Smooth muscle cell of the pulmonary artery (primary cell): ENCODE results near the gene B3GALT6. TPM values are rescaled to one million over a fixed set of nuclear protein-coding genes. Genes with fewer than 3 reads are reported as not detected.

Experiments used
- total RNA-seq: library from RNA; depleted of rRNA; stranded (reverse); fragments of >200 nt; gene quantifications from 2 replicates; pipeline ENCODE4 v1.2.3, GENCODE V29; 2014

The B3GALT6 gene
- 28.5 and 35.7 TPM in 2 replicates for total RNA-seq

GRCh38 chr1:1232208-1232795 is at the start of gene B3GALT6:
TSS of gene B3GALT6 (plus strand) at chr1:1232237. CDS start at chr1:1232279, 42 bp downstream.

GRCh38 chr1:1206376-1206965 is 25.6 kb upstream of the B3GALT6 start, which contains the start of gene TNFRSF18:
TSS of gene TNFRSF18 (minus strand) at chr1:1206592. CDS start at chr1:1206571, 21 bp downstream.

GRCh38 chr1:1213345-1214265 is 18.4 kb upstream of the B3GALT6 start, which contains the start of gene TNFRSF4:
TSS of gene TNFRSF4 (minus strand) at chr1:1214153. CDS start at chr1:1214127, 26 bp downstream.

GRCh38 chr1:1231400-1232207 is 433 bp upstream of the B3GALT6 start, which contains the start of gene SDF4:
TSS of gene SDF4 (minus strand) at chr1:1232001. CDS start at chr1:1228772, 3,229 bp downstream.

GRCh38 chr1:1246577-1247340 is 14.7 kb downstream of the B3GALT6 start, which contains the start of gene C1QTNF12:
TSS of gene C1QTNF12 (minus strand) at chr1:1246722. CDS start at chr1:1246690, 32 bp downstream.

GRCh38 chr1:1273512-1274298 is 41.7 kb downstream of the B3GALT6 start, which contains the start of gene UBE2J2:
TSS of gene UBE2J2 (minus strand) at chr1:1273854. CDS start at chr1:1267992, 5,862 bp downstream.

Other genes with a start within 250 kb of the B3GALT6 start
- 2.6 and 8.3 TPM in 2 replicates for gene HES4, start 232.1 kb upstream of the B3GALT6 start, total RNA-seq
- gene ISG15, start 218.7 kb upstream of the B3GALT6 start, total RNA-seq, result 33.9 and 46.0 TPM in 2 replicates
- gene AGRN, start 212.1 kb upstream of the B3GALT6 start, total RNA-seq, result 68.9 and 101 TPM in 2 replicates
- gene RNF223, start 157.9 kb upstream of the B3GALT6 start, total RNA-seq, result not detected in 2 replicates
- 4.6 and 6.6 TPM in 2 replicates for gene C1orf159, start 116.1 kb upstream of the B3GALT6 start, total RNA-seq
- gene TTLL10, start 58.4 kb upstream of the B3GALT6 start, total RNA-seq, result not detected in 2 replicates
- not detected in 2 replicates for gene TNFRSF18, start 25.6 kb upstream of the B3GALT6 start, total RNA-seq
- gene TNFRSF4, start 18.1 kb upstream of the B3GALT6 start, total RNA-seq, result 0.17 TPM in 1 of 2 replicates, not detected in the other
- 214 and 261 TPM in 2 replicates for gene SDF4, start 236 bp upstream of the B3GALT6 start, total RNA-seq
- gene C1QTNF12, start 14.5 kb downstream of the B3GALT6 start, total RNA-seq, result 0.91 and 2.2 TPM in 2 replicates
- 37.5 and 37.7 TPM in 2 replicates for gene UBE2J2, start 41.6 kb downstream of the B3GALT6 start, total RNA-seq
- gene SCNN1D, start 48.2 kb downstream of the B3GALT6 start, total RNA-seq, result 1.2 and 2.0 TPM in 2 replicates
- gene ACAP3, start 75.7 kb downstream of the B3GALT6 start, total RNA-seq, result 37.3 and 39.8 TPM in 2 replicates
- 13.4 and 15.7 TPM in 2 replicates for gene PUSL1, start 76.4 kb downstream of the B3GALT6 start, total RNA-seq
- 50.6 and 66.8 TPM in 2 replicates for gene INTS11, start 92.4 kb downstream of the B3GALT6 start, total RNA-seq
- 14.2 and 14.7 TPM in 2 replicates for gene CPTP, start 92.6 kb downstream of the B3GALT6 start, total RNA-seq
- gene TAS1R3, start 99.0 kb downstream of the B3GALT6 start, total RNA-seq, result 0.23 and 0.26 TPM in 2 replicates
- 85.9 and 151 TPM in 2 replicates for gene DVL1, start 117.2 kb downstream of the B3GALT6 start, total RNA-seq
- gene MXRA8, start 126.3 kb downstream of the B3GALT6 start, total RNA-seq, result 247 and 264 TPM in 2 replicates
- 55.5 and 57.1 TPM in 2 replicates for gene AURKAIP1, start 143.0 kb downstream of the B3GALT6 start, total RNA-seq
- gene CCNL2, start 167.1 kb downstream of the B3GALT6 start, total RNA-seq, result 125 and 214 TPM in 2 replicates
- gene MRPL20, start 175.1 kb downstream of the B3GALT6 start, total RNA-seq, result 66.3 and 70.6 TPM in 2 replicates
- 0.17 and 0.39 TPM in 2 replicates for gene ANKRD65, start 189.0 kb downstream of the B3GALT6 start, total RNA-seq
- gene VWA1, start 203.5 kb downstream of the B3GALT6 start, total RNA-seq, result 8.8 and 9.8 TPM in 2 replicates
- 0.40 TPM in 1 of 2 replicates, not detected in the other for gene ATAD3C, start 217.5 kb downstream of the B3GALT6 start, total RNA-seq
- 5.7 and 21.3 TPM in 2 replicates for gene ATAD3B, start 239.5 kb downstream of the B3GALT6 start, total RNA-seq